Limb (tissue), 2 donors: ENCODE measurements around the gene LRRD1.
A peak's percentile ranks its signal among the peaks of the same experiment; 100 is the strongest.
"Not testable (repeated sequence)": the region's sequence is repeated elsewhere in the genome, so short reads cannot be mapped to it uniquely, and the experiment has no call there.

Source experiments
- DNase-seq, 2 donors: peaks; one replicate each; pipeline ENCODE4 v3.0.0-alpha.2; 2016; ENCODE audit errors: extremely low spot score in 2 of 2

LRRD1 gene

DNA sequence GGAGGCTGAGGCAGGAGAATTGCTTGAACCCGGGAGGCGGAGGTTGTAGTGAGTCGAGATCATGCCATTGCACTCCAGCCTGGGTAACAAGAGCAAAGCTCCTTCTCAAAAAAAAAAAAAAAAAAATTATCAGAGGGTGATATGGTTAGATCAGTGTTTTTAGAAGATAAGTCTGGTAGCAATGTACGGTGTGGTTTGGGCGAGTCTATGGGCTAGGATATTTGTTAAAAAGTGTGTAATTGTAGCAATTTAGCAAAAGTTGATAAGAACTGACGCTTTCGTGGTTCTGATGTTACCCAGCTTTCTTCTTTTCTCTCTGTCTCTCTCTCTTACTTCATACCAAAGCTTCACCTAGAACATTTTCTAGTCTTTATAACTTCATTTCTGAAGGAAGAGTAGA lies 37.8 kb downstream of the LRRD1 start:
- no peak for DNase-seq

DNA sequence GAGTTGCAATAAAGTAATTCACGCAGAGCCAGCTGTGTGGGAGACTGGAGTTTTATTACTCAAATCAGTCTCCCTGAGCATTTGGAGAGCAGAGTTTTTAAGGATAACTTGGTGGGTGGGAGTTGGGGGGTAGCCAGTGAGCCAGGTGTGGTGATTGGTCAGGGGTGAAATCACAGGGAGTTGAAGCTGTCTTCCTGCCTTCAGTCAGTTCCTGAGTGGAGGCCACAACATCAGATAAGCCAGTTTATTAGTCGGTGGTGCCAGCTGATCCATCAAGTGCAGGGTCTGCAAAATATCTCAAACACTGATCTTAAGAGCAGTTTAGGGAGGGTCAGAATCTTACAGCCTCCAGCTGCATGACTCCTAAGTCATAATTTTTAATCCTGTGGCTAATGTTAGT lies 41.4 kb downstream of the LRRD1 start:
- DNase-seq: no peak

DNA sequence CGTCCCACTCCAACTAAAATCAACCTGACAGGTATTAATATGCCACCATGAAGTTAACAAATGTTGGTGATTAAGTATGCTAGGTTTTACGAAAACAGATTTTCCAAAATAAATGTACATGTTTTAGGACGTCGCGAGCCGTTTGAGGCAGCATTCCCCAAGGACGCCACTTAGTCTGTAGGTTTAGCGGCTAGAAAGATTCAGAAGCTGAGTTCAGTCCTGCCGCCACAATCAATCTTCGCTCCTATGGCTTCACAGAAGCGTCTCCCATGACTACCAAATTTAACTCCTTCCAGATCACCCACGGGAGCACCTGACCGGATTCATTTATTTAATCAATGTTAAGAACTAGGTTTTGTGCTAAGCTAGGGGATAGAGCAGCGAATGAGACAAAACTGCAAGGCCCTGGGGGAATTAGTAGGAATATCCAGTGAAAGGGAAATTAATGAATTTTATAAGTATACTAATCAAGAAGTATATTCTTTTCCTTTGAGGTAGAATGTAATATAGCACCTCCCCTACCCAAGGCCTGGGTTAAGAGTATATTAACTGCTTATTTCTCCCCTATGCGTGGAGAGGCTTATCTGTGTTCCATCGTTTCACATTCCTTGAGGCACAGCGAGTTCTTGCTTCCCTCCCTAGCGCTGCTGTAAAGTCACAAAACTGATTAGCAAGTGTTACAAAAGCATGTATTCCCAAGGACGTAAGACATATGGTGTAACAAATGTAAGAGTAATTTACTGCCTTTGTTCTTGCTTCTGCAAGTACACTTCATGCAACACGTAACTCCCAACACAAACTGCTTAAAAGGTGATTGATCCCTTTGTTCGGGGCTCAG lies 43.7 kb downstream of the LRRD1 start:
- peak; percentile 38 to 70 for DNase-seq

DNA sequence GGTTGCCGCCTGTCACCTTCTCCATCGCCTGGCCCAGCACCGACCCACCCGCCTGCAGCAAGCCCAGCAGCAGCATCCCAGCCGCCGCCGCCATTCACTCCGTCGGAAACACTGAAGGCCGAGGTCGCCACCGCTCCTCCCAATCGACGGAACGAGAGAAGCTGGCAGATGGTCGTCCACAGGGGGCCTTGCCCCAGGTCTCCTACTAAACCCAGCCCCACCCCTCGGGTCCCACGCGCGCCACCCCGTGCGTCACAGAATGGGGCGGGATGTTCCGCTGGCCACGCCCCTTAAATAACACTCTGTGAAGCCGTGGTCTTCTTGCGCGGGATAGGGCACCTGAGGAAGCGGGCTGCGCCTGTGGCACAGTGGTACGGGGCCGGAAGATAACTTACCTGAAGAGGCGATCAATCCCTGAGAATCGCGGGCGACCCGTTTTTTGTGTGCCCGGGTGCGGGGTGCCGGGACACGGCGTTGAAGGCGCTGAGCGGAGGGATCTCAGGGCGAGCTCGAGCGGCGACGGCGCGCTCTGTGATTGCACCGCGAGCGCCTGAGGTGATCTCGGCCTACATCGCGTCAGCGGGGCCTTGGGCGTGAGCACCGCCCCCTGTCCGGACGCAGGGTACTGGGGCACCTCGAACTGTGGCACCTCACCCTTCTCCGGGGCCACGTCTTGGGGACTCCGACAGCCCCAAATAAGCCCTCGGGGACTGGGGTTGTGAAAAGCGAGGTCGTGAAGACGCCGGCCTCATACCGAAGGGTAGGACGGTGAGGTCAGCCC lies 44.5 kb downstream of the LRRD1 start, which contains the start of gene CYP51A1:
CYP51A1 (minus strand) TSS at position 207 of the 781 bp plus-strand sequence; CDS start at position 94, 113 bp downstream.
- DNase-seq: peak; percentile 90 to 98

DNA sequence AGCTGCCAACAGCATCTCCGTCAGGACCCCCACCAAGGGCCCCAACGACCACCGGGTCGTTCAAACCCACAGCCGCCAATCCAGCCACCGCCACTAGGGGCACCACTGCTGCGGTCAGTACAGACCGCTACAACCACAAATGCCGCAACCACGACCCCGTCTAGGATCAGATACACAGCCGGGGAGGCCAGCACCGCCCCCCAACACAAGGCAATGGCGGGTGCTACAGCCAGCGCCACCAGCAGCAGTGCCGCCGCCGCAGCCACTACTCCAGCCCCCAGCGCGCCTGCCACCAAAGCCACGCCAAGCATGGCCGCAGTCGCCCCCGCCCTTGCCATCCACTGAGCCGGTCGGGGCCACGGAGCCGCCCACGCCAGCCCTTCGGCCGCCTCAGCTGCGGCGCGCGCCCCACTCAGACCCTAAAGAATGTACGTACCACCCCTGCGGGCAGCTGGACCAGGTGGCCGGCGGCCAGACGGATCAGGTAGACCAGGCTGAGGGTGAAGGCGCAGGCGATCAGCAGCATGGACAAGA lies 45.1 kb downstream of the LRRD1 start:
- peak; percentile 69 to 92 for DNase-seq

DNA sequence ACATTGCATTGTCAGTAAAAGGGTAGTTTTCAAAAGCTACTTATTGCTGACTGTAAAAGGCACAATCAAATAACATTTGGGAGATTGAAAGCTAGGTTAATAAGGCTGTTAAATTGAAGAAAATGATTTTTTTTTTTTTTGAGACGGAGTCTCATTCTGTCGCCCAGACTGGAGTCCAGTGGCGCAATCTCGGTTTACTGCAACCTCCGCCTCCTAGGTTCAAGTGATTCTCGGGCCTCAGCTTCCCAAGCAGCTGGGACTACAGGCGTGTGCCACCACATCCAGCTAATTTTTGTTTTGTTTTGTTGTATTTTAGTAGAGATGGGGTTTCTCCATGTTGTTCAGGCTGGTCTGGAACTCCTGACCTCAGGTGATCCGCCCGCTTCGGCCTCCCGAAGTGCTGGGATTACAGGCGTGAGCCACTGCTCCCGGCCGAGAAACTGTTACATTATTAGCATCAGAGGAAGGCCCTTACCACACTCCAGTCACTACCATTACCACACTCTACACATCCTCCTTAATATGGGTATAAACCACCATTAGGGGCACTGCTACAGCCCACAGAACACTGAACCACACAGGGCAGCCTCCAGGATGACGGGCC lies 45.7 kb downstream of the LRRD1 start:
- DNase-seq: no peak

DNA sequence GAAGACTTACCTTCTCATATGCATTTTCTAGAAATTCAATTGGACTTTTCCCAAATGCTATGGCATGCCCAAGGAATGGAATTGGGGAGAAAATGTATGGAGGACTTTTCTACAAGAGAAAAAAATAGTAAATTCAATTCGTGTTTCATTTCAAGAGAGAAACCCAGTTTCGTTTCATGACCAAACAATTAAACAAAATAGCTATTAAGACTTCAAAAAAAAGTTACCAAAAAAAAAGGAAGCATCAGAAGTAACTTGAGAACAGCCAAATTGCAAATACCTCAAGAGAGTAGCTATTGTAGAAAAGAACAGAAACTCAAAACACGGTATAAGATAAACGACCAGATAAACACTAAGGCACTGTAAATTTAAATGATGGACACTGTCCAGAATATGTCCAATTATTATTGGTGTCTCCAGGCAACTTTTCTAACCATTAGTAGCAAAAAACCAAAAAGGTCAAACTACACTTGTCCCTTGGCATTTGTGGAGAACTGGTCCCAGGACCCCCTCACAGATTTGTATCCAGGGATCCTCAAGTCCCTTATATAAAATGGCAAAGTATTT lies 47.1 kb downstream of the LRRD1 start:
- DNase-seq: no peak

DNA sequence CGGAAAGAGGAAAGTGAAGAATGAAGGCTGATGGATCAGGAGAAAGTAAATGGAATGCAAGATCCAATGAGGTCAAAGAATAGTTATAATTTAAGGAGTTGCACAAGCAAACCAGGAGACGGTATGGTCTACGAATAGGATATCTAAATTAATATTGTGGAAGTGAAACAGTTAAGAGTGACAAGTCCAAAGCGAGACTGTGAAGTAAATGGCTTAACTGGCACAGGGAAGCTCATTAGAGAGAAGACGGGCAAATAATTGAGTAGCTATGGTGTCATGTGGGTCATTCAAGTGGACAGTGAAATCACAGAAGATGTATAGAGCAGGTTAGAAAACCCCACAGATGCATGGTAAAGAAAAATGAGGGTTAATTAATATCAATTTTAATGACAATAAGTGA lies 47.8 kb downstream of the LRRD1 start:
- no peak for DNase-seq

DNA sequence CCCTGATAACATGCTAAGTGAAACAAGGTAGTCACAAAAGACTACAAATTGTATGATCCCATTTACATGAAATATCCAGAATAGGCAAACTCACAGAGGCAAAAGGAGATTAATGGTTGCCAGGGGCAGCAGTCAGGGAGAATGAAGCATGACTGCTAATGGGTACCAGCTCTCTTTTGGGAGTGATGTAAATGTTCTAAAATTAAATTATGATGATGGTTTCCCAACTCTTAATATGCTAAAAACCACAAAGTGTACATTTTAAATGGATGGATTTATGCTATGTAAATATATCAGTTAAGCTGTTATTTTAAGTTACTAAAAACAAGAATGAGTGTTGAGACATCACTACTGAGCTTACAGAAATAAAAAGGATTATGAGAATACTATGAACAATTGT lies 57.3 kb downstream of the LRRD1 start:
- DNase-seq: no peak

DNA sequence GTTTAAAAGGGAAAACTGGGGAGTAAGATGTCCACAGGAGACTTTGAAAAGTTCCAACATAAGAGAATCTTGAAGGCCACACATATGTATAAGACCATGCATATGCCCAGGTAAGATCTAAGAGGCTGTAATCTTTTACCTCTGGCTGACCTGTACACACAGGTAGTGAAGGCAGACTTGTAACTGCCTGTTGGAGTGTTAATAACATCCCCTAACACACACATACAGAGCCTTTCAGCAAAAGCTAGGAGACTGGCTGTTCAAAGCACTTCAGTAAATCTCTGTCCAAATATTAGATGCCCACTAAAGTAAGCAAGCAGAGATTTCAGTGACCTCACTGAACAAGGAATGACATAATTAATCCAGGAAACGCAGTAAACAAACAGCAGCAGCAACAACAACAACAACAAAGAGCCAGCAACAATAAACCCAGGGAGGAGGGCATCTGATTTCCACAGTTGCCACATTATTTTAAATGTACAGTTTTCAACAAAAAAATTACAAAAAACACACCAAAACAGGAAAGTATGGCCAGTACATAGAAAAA lies 59.7 kb downstream of the LRRD1 start:
- no peak for DNase-seq

DNA sequence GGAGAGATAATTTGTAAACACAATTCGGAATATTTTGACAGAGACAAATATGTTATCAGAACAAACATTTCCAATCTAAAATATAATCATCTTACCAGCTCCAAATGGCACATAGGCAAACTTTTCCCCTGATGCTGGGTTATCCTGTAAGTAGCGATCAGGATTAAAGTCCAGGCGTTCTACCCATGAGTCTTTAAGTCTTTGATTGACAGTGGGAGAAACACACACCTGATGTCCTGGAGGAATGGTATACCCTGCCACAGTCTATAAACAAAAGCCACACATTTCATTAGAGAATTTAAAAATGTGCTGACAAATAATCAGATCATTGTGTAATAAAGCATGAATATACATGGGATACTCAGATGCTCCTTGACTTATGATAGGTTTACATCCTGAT lies 62.0 kb downstream of the LRRD1 start:
- no peak for DNase-seq

DNA sequence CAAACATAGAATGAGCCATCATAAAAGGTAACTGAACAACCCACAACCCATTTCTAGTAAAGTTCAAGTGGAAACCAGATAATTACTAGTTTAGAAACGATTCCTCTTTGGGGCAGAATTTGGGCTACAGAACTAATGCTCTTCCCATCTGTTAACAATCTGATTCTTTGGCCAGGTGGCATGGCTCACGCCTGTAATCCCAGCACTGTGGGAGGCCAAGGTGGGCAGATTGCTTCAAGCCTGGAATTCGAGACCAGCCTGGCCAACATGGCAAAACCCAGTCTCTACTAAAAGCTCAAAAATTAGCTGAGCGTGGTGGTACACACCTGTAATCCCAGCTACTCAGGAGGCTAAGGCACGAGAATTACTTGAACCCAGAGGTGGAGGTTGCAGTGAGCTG lies 63.1 kb downstream of the LRRD1 start:
- no peak for DNase-seq

DNA sequence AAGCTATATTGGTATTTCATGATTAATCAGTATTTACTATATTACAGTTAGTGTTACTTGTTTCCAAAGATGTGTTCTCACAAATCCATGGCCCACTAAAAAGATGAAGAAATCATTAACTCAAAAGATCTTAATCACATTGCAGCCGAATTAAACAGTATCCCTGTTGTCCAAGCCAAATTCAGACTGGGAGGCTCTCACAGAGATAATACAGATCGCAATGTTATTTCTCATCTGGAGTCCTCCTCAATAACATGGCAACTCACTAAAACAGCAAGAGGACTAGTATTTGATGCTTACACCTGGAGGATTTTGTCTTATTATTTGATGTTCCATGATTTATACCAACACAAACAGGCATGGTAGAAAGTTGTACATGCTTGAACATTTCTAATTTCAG lies 68.1 kb downstream of the LRRD1 start:
- DNase-seq: no peak

DNA sequence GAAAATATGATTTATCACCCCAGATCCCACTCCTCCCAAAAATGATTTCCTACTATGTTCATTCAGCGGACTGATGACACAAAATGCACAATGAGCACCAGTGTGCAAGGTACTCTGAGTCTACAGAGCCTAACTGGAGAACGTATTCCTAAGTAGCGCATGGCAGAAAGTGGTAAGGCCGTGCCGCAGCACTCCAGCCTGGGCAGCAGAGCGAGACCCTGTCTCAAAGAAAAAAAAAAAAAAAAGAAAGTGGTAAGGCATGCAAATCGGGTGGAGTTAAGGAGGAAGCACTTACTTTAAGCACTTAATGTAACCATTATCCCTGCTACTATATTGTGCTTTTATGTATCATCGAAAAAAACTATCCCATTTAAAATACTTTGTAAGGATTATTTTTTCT lies 70.1 kb downstream of the LRRD1 start:
- no peak for DNase-seq

DNA sequence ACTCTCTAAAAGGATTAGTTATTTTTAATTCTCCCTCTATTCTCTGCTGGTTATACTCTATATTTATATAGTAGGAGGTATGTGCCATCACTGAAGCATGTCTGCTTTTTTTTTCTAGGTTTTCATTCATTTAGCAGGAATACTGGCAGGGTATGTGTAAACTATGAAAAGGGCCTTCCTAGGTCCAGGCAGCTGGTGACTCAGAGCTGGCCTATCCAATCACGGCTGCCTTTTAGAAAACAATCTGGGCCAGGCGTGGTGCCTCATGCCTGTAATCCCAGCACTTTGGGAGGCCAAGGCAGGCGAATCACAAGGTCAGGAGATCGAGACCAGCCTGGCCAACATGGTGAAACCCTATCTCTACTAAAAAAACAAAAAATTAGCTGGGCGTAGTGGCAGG lies 76.1 kb downstream of the LRRD1 start:
- DNase-seq: not testable (repeated sequence)

DNA sequence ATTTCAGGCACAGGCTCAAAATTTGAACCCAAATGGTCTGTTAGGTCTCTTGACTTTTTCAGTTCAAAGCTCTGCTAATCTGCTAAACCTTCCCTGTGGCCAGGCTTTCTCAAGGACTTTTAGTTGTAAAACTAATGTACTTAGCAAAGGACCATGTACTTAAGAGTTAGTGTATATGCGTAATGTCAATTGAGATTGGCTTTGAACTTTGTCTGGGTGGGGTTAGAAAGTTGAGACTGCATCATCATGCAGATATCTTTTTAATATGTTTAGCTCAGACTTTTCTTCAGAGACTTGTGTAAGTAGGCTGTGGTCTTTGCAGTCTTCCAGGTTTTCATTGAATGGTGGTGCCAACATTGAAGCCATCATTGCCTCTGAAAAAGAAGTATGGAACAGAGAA lies 78.4 kb downstream of the LRRD1 start:
- no peak for DNase-seq

DNA sequence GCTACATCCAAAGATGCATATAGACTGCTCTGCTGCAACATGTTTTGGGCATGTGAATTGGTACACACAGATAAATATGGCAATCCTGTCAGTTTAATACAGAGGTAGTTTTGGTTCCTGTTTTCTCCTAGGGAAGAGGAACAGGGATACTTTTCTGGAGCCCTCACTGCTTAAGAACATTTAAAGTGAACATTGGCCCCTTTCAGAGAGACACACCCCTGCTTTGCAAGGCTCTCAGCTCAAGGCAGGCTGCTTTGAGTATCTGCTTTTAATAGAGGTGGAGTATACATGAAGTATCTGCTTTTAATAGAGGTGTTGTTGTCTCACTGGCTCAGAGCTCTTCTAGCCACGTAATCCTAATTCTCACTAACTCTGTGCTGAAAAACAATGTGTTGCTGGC lies 83.6 kb downstream of the LRRD1 start:
- DNase-seq: no peak
